GM12878 (cell line): ENCODE data around the gene DYNLT2. TPM values are rescaled to one million over a fixed set of nuclear protein-coding genes. Genes with fewer than 3 reads are reported as not detected.
A peak's percentile ranks its signal among the peaks of the same experiment; 100 is the strongest.

Source experiments
- ATAC-seq: fragments of 200-7000 bp; cut with Tn5 transposase; 3 replicates; pipeline ENCODE4 v1.9.1; 2020; ENCODE audit warnings: mild to moderate bottlenecking, moderate library complexity
- BruUV-seq: library from RNA; stranded (reverse); fragments of 400-500 nt; replicated peaks from 2 replicates; lab custom pipeline; 2021; lab: Mats Ljungman, UMichigan
- CTCF ChIA-PET: fragments of 300-600 bp; sonication (Branson Sonifier 250); formaldehyde crosslinking; extraction: SDS; loops from one replicate; lab custom pipeline; 2021; ENCODE audit warnings: inconsistent platforms; lab: Yijun Ruan, JAX
- POLR2A ChIA-PET: fragments of 350-600 bp; formaldehyde crosslinking; extraction: SDS; loops from one replicate; lab custom pipeline; 2021; ENCODE audit warnings: inconsistent platforms; lab: Charles Lee
- RAD21 ChIA-PET: fragments of 300-600 bp; sonication (Branson Sonifier 250); formaldehyde crosslinking; loops from one replicate; lab custom pipeline; 2023; ENCODE audit warnings: antibody characterized with exemption; ENCODE audit not compliant: unreplicated experiment; lab: Charles Lee
- SMC1A ChIA-PET: fragments of 300-600 bp; sonication (Branson Sonifier 250); formaldehyde crosslinking; loops from one replicate; lab custom pipeline; 2023; ENCODE audit not compliant: unreplicated experiment, uncharacterized antibody; lab: Charles Lee
- DNase-seq: peaks from one replicate; pipeline ENCODE4 v3.0.0-alpha.2; 2011; ENCODE audit warnings: low read depth, low spot score
- FAIRE-seq: peaks from 3 replicates; lab custom pipeline; 2011; peaks lifted over from hg19 to GRCh38; lab: Jason Lieb, UNC
- H2AFZ ChIP-seq: 2 replicates; pipeline ENCODE4 v1.6.0; 2011; ENCODE audit warnings: low read depth, low read length, control low read depth; ENCODE audit not compliant: control insufficient read depth
- H3K27ac ChIP-seq: 2 replicates; pipeline ENCODE4 v1.5.1; 2011; ENCODE audit warnings: control low read depth; ENCODE audit not compliant: control insufficient read depth, insufficient read depth
- H3K27me3 ChIP-seq, 2 experiments: replicated peaks in 1 of 2; 2 replicates each; pipeline versions ENCODE4 v1.6.0 to v1.6.1; 2011; ENCODE audit warnings: low read length in 1 of 2; ENCODE audit not compliant: control insufficient read depth in 2 of 2, insufficient read depth in 2 of 2
- H3K36me3 ChIP-seq, 2 experiments: 2 replicates each; pipeline ENCODE4 v1.5.1; 2011; ENCODE audit warnings: low read length in 1 of 2; ENCODE audit not compliant: control insufficient read depth in 2 of 2, insufficient read depth in 2 of 2
- H3K4me1 ChIP-seq: 2 replicates; pipeline ENCODE4 v1.6.1; 2011; ENCODE audit warnings: mild to moderate bottlenecking, low read length, moderate library complexity, mixed read lengths; ENCODE audit not compliant: control insufficient read depth, insufficient read depth
- H3K4me2 ChIP-seq: 2 replicates; pipeline ENCODE4 v1.6.0; 2011; ENCODE audit warnings: control low read depth; ENCODE audit not compliant: control insufficient read depth, insufficient read depth
- H3K4me3 ChIP-seq: fragments of 200-600 bp; sonication (generic); 2 replicates; pipeline ENCODE4 v1.5.1; 2016
- H3K79me2 ChIP-seq: 2 replicates; pipeline ENCODE4 v1.6.0; 2011; ENCODE audit warnings: low read length; ENCODE audit not compliant: control insufficient read depth, insufficient read depth
- H3K9ac ChIP-seq: 2 replicates; pipeline ENCODE4 v1.8.0; 2011; ENCODE audit warnings: low read length, control low read depth, mixed read lengths; ENCODE audit not compliant: control insufficient read depth, insufficient read depth
- H3K9me3 ChIP-seq: replicated peaks from 3 replicates; pipeline ENCODE4 v1.5.1; 2011; ENCODE audit warnings: mild to moderate bottlenecking, low read length; ENCODE audit not compliant: control insufficient read depth, insufficient read depth
- H4K20me1 ChIP-seq: 2 replicates; pipeline ENCODE4 v1.6.0; 2011; ENCODE audit not compliant: control insufficient read depth, insufficient read depth
- ASH2L ChIP-seq: fragments of 300-600, 200-600 bp; sonication (generic); IDR thresholded peaks from 2 replicates; pipeline ENCODE4 v1.6.1; 2017; ENCODE audit warnings: low read depth, mild to moderate bottlenecking, borderline replicate concordance
- CREM ChIP-seq: IDR thresholded peaks from 2 replicates; pipeline ENCODE4 v1.6.1; 2014; ENCODE audit warnings: antibody characterized with exemption, low read depth
- DPF2 ChIP-seq: fragments of 450-650 bp; IDR thresholded peaks from 2 replicates; pipeline ENCODE4 v1.6.1; 2017; ENCODE audit warnings: mild to moderate bottlenecking
- IKZF1 ChIP-seq: fragments of 450-650 bp; conservative IDR thresholded peaks from 2 replicates; pipeline ENCODE4 v1.6.1; 2017; ENCODE audit warnings: antibody characterized with exemption, mild to moderate bottlenecking
- LARP7 ChIP-seq: fragments of 450-650 bp; IDR thresholded peaks from 2 replicates; pipeline ENCODE4 v1.6.1; 2017; ENCODE audit warnings: mild to moderate bottlenecking
- MEF2B ChIP-seq: fragments of 450-650 bp; IDR thresholded peaks from 2 replicates; pipeline ENCODE4 v1.6.1; 2018; ENCODE audit warnings: mild to moderate bottlenecking, moderate library complexity; ENCODE audit not compliant: partially characterized antibody, poor library complexity, severe bottlenecking
- NFXL1 ChIP-seq: fragments of 450-650 bp; IDR thresholded peaks from 2 replicates; pipeline ENCODE4 v1.6.1; 2017; ENCODE audit warnings: antibody characterized with exemption, mild to moderate bottlenecking, borderline replicate concordance
- NKRF ChIP-seq: fragments of 450-650 bp; conservative IDR thresholded peaks from 2 replicates; pipeline ENCODE4 v1.6.1; 2017; ENCODE audit warnings: mild to moderate bottlenecking, moderate library complexity
- NR2F1 ChIP-seq: fragments of 450-650 bp; conservative IDR thresholded peaks from 2 replicates; pipeline ENCODE4 v1.6.1; 2017; ENCODE audit warnings: mild to moderate bottlenecking
- NRF1 ChIP-seq: conservative IDR thresholded peaks from 2 replicates; pipeline ENCODE4 v1.6.1; 2011; ENCODE audit warnings: mild to moderate bottlenecking, low read depth, low read length, improper control_type of control experiment
- PAX5 ChIP-seq: IDR thresholded peaks from 2 replicates; pipeline ENCODE4 v1.6.1; 2011; ENCODE audit warnings: low read depth, low read length, borderline replicate concordance
- SMARCA5 ChIP-seq: fragments of 450-650 bp; IDR thresholded peaks from 2 replicates; pipeline ENCODE4 v1.6.1; 2017; ENCODE audit warnings: mild to moderate bottlenecking
- WGBS: methylation state at CpG from one replicate; pipeline ENCODE4 v1.1.6; 2016; ENCODE audit warnings: low lambda C conversion rate; ENCODE audit not compliant: insufficient replicate concordance, insufficient coverage; ENCODE audit errors: missing lambda C conversion rate; 5-methylcytosine and 5-hydroxymethylcytosine counted together
- in situ Hi-C: fragments of 300-500 bp; cut with MboI; formaldehyde crosslinking; loops from 9 replicates; pipeline ENCODE4 v1.14.3; 2018; ENCODE audit warnings: mixed read lengths
- intact Hi-C: fragments of 100-400 bp; cut with micrococcal nuclease; formaldehyde crosslinking; loops from one replicate; pipeline ENCODE4 v1.14.2; 2022; ENCODE audit not compliant: unreplicated experiment
- polyA plus RNA-seq, 11 experiments: library from polyadenylated mRNA; depleted of rRNA in 4 of 11; unstranded in 6 of 11; stranded (reverse) in 5 of 11; fragments of >200 nt; fragmentation: Nextera tagmentation in 4 of 11; fragmentation: Illumina TruSeq in 1 of 11; extraction: Ambion mirVana in 4 of 11; extraction: Trizol in 1 of 11; gene quantifications; 1 replicate in 1 of 11; 2 replicates in 10 of 11; pipeline versions ENCODE4 v1.2.1 to v1.2.3, GENCODE V29; 2011 to 2016; ENCODE audit warnings: inconsistent platforms in 2 of 11, missing spikeins in 2 of 11, low read depth in 1 of 11
- total RNA-seq, 4 experiments: library from RNA; depleted of rRNA in 3 of 4; stranded (reverse); fragments of >200 nt in 3 of 4; fragmentation: Illumina TruSeq in 1 of 4; extraction: Trizol in 1 of 4; gene quantifications; 2 replicates each; pipeline versions ENCODE4 v1.2.1 to v1.2.3, GENCODE V29; 2013 to 2021
- TF ChIP-seq, protein P1 (sequence below): fragments of 450-650 bp; IDR thresholded peaks from 2 replicates; pipeline ENCODE4 v1.6.1; 2017; ENCODE audit warnings: mild to moderate bottlenecking, moderate library complexity
- TF ChIP-seq, protein P2 (sequence below): fragments of 450-650 bp; IDR thresholded peaks from 2 replicates; pipeline ENCODE4 v1.6.1; 2017; ENCODE audit warnings: mild to moderate bottlenecking

Gene DYNLT2
- total and polyA plus RNA-seq, 10 of the 15 experiments (the other 5 are each of a cell fraction or from before 2014, with no cell fraction given): 2.2 to 5.9 (median 5.4) TPM

- Histone ChIP-seq H3K9ac (peak overlapping the region; percentile 61), H3K4me1 (peaks cover 7% of the 10 kb centered on the region), H3K4me2 (peak overlapping the region; percentile 57), H2AFZ (peak overlapping the region; percentile 95), H3K27ac (peak overlapping the region; percentile 70), H4K20me1 (no peaks in the 10 kb centered on the region), H3K4me3 (peak overlapping the region; percentile 99), H3K79me2 (peaks cover 46% of the 10 kb centered on the region), H3K36me3 (peaks cover 0 to 4% of the 10 kb centered on the region in 2 experiments; a peak in 3 of 4 replicates), H3K27me3 (no peaks in the 10 kb centered on the region), H3K9me3 (no peaks in the 10 kb centered on the region; the same call in 2 of the 3 replicates)
- in situ Hi-C loops: loop anchor here (5.0 kb wide), 1 partner anchor 851 kb away; the partner anchor contains the start of genes PSMB1 and TBP
- POLR2A ChIA-PET: interaction anchor here (0.5 to 5.3 kb wide), 9 partner anchors 9 to 1857 kb away, joined by 3 to 32 read pairs (median 4); partner anchors contain the start of genes DYNLT2, ERMARD and PHF10
- BruUV-seq: TSS peak; percentile 88
- RAD21 ChIA-PET: interaction anchor here (0.6 to 2.3 kb wide), 6 partner anchors 18 to 51 kb away, joined by 3 to 9 read pairs (median 4); no protein-coding TSS in a partner anchor
- DNase-seq (no peak), ATAC-seq (peak; percentile 13), FAIRE-seq (no peak)
- SMC1A ChIA-PET: interaction anchor here (1.6 to 5.6 kb wide), 2 partner anchors 16 to 22 kb away, joined by 7 to 39 read pairs; no protein-coding TSS in a partner anchor
- WGBS: 1% methylated on average over 53 of the region's 54 CpGs
- CTCF ChIA-PET: interaction anchor here (0.9 to 1.6 kb wide), 4 partner anchors 9 to 24 kb away, joined by 3 to 6 read pairs (median 5); no protein-coding TSS in a partner anchor
- intact Hi-C loops: loop anchor here (5.0 kb wide), 2 partner anchors 611 to 851 kb away; partner anchors contain the start of genes PSMB1 and TBP
- TF ChIP-seq NRF1: no peak
- TF ChIP-seq MEF2B: peak; percentile 82
- TF ChIP-seq NFXL1: peak; percentile 96
- TF ChIP-seq, protein P1, sequence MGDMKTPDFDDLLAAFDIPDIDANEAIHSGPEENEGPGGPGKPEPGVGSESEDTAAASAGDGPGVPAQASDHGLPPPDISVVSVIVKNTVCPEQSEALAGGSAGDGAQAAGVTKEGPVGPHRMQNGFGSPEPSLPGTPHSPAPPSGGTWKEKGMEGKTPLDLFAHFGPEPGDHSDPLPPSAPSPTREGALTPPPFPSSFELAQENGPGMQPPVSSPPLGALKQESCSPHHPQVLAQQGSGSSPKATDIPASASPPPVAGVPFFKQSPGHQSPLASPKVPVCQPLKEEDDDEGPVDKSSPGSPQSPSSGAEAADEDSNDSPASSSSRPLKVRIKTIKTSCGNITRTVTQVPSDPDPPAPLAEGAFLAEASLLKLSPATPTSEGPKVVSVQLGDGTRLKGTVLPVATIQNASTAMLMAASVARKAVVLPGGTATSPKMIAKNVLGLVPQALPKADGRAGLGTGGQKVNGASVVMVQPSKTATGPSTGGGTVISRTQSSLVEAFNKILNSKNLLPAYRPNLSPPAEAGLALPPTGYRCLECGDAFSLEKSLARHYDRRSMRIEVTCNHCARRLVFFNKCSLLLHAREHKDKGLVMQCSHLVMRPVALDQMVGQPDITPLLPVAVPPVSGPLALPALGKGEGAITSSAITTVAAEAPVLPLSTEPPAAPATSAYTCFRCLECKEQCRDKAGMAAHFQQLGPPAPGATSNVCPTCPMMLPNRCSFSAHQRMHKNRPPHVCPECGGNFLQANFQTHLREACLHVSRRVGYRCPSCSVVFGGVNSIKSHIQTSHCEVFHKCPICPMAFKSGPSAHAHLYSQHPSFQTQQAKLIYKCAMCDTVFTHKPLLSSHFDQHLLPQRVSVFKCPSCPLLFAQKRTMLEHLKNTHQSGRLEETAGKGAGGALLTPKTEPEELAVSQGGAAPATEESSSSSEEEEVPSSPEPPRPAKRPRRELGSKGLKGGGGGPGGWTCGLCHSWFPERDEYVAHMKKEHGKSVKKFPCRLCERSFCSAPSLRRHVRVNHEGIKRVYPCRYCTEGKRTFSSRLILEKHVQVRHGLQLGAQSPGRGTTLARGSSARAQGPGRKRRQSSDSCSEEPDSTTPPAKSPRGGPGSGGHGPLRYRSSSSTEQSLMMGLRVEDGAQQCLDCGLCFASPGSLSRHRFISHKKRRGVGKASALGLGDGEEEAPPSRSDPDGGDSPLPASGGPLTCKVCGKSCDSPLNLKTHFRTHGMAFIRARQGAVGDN: 0 out of 2 replicates have a peak, but pooled peaks have one; percentile 16
- peak; percentile 53; the same call in 1 of the 2 replicates for TF ChIP-seq LARP7
- TF ChIP-seq, protein P2, sequence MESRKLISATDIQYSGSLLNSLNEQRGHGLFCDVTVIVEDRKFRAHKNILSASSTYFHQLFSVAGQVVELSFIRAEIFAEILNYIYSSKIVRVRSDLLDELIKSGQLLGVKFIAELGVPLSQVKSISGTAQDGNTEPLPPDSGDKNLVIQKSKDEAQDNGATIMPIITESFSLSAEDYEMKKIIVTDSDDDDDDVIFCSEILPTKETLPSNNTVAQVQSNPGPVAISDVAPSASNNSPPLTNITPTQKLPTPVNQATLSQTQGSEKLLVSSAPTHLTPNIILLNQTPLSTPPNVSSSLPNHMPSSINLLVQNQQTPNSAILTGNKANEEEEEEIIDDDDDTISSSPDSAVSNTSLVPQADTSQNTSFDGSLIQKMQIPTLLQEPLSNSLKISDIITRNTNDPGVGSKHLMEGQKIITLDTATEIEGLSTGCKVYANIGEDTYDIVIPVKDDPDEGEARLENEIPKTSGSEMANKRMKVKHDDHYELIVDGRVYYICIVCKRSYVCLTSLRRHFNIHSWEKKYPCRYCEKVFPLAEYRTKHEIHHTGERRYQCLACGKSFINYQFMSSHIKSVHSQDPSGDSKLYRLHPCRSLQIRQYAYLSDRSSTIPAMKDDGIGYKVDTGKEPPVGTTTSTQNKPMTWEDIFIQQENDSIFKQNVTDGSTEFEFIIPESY: no peak
- 0 out of 2 replicates have a peak, but pooled peaks have one; percentile 37 for TF ChIP-seq ASH2L
- TF ChIP-seq PAX5: peak; percentile 7; the same call in 1 of the 2 replicates
- TF ChIP-seq SMARCA5: peak; percentile 68; the same call in 1 of the 2 replicates
- no peak for TF ChIP-seq CREM
- peak; percentile 53 for TF ChIP-seq IKZF1
- TF ChIP-seq NKRF: peak; percentile 81; the same call in 1 of the 2 replicates
- 0 out of 2 replicates have a peak, but pooled peaks have one; percentile 45 for TF ChIP-seq DPF2
- TF ChIP-seq NR2F1: 0 out of 2 replicates have a peak, but pooled peaks have one; percentile 17
These were observed 49.9 kb downstream of the DYNLT2 start for GRCh38 chr6:169701311-169701953.
